Measurements from ENCODE around the gene TGIF2.

DNA sequence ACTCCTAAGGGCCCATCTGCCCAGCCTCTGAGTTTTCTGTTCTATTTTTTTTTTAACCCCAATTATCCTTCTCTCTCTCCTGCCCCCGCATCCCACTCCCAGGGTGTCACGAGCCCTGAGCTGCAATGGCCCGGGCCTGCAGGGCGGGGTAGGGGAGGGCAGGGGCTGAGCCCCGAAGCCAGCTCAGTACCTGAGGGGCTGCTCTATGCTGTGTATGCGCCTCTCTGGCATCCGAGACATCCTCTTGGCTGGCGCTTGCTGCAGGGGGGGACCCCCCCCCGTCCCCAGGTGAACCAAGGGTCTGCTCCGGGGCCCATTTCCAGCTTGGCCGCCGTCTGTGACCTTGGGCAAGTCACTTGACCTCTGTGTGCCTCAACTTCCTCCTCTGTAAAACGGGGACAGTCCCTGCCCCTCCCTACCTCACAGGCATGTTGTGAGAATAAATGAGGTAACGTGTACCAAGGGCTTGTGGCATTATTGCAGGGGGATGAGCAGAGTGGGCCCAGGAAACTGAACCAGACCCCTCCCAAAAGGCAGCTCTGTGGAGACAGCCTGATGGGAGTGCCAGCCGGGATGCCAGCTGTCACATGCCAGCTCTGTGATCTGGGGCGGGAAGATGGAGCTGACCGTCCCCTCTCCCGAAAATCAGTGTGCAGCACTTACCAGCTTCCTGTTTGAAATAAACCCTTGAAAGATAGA, 45.1 kb upstream of the TGIF2 start:
- TF ChIP-seq CTCF (IDR thresholded peaks at IDR 0.05; ENCODE audit: insufficient read depth, low read length, poor library complexity, severe bottlenecking), result no peak
- TF ChIP-seq EZH2phosphoT487 (conservative IDR thresholded peaks at IDR 0.05; ENCODE audit: low read length), result no peak

Measured in SU-DHL-6 (cell line).